Endothelial cell of umbilical vein (primary cell): ENCODE measurements around the gene PLXNA1. TPM values are rescaled to one million over a fixed set of nuclear protein-coding genes. Genes with fewer than 3 reads are reported as not detected.

ENCODE experiments used
- BruUV-seq: library from RNA; stranded (reverse); fragments of 400-500 nt; replicated peaks from 2 replicates; lab custom pipeline; 2021; lab: Mats Ljungman, UMichigan
- CTCF ChIA-PET: fragments of 300-600, 350-600 bp; sonication (Branson Sonifier 250); formaldehyde crosslinking; loops from one replicate; lab custom pipeline; 2021; ENCODE audit warnings: antibody characterized with exemption, inconsistent platforms; lab: Charles Lee
- POLR2A ChIA-PET: fragments of 300-600, 350-600 bp; sonication (Branson Sonifier 250); formaldehyde crosslinking; loops from one replicate; lab custom pipeline; 2021; ENCODE audit warnings: antibody characterized with exemption, inconsistent platforms; lab: Charles Lee
- DNase-seq: peaks from one replicate; pipeline ENCODE4 v3.0.0-alpha.2; 2011; ENCODE audit warnings: low read depth, low spot score
- FAIRE-seq: peaks from 2 replicates; lab custom pipeline; 2011; peaks lifted over from hg19 to GRCh38; lab: Jason Lieb, UNC
- H2AFZ ChIP-seq: 2 replicates; pipeline ENCODE4 v1.6.0; 2012; ENCODE audit warnings: low read depth, low read length, control low read depth, inconsistent platforms
- H3K27ac ChIP-seq: 2 replicates; pipeline ENCODE4 v1.5.1; 2011; ENCODE audit warnings: low read depth, mild to moderate bottlenecking, control low read depth, low read length, moderate library complexity; ENCODE audit not compliant: insufficient read depth
- H3K27me3 ChIP-seq, 2 experiments: 2 replicates each; pipeline versions ENCODE4 v1.6.0 to v1.6.1; 2011; ENCODE audit warnings: low read length in 2 of 2, mixed read lengths in 1 of 2; ENCODE audit not compliant: control insufficient read depth in 2 of 2, insufficient read depth in 2 of 2
- H3K36me3 ChIP-seq, 2 experiments: 2 replicates in 1 of 2; 3 replicates in 1 of 2; pipeline ENCODE4 v1.5.1; 2011; ENCODE audit warnings: low read length in 2 of 2, mild to moderate bottlenecking in 1 of 2, moderate library complexity in 1 of 2; ENCODE audit not compliant: control insufficient read depth in 2 of 2, insufficient read depth in 2 of 2; ENCODE audit errors: extremely low read depth in 1 of 2
- H3K4me1 ChIP-seq: 3 replicates; pipeline ENCODE4 v1.5.1; 2011; ENCODE audit warnings: mild to moderate bottlenecking, low read length; ENCODE audit not compliant: control insufficient read depth, insufficient read depth; ENCODE audit errors: extremely low read depth
- H3K4me2 ChIP-seq: 2 replicates; pipeline ENCODE4 v1.6.1; 2011; ENCODE audit warnings: low read length, control low read depth, mixed read lengths; ENCODE audit not compliant: insufficient read depth
- H3K4me3 ChIP-seq, 3 experiments: fragments of 200-600 bp in 1 of 3; sonication (generic), shearing (Covaris generic) in 1 of 3; replicated peaks in 1 of 3; 2 replicates each; pipeline ENCODE4 v1.5.1; 2011 to 2016; ENCODE audit warnings: control low read depth in 3 of 3, low read length in 3 of 3, mild to moderate bottlenecking in 2 of 3, inconsistent platforms in 1 of 3, low read depth in 1 of 3, moderate library complexity in 1 of 3; ENCODE audit not compliant: insufficient read depth in 1 of 3
- H3K79me2 ChIP-seq: 2 replicates; pipeline ENCODE4 v1.6.0; 2012; ENCODE audit warnings: low read length, inconsistent platforms; ENCODE audit not compliant: control insufficient read depth, insufficient read depth
- H3K9ac ChIP-seq: replicated peaks from 2 replicates; pipeline ENCODE3; 2011; ENCODE audit warnings: low read length, control low read depth; ENCODE audit not compliant: insufficient read depth; ENCODE audit errors: extremely low read depth
- H3K9me1 ChIP-seq: replicated peaks from 3 replicates; pipeline ENCODE4 v1.6.0; 2011; ENCODE audit warnings: mild to moderate bottlenecking, low read length; ENCODE audit not compliant: control insufficient read depth, insufficient read depth; ENCODE audit errors: extremely low read depth
- H3K9me3 ChIP-seq: replicated peaks from 2 replicates; pipeline ENCODE4 v1.5.1; 2012; ENCODE audit warnings: low read length, inconsistent platforms; ENCODE audit not compliant: control insufficient read depth, insufficient read depth
- H4K20me1 ChIP-seq: replicated peaks from 2 replicates; pipeline ENCODE3; 2011; ENCODE audit warnings: mild to moderate bottlenecking, low read length; ENCODE audit not compliant: control insufficient read depth, insufficient read depth; ENCODE audit errors: extremely low read depth
- CTCF ChIP-seq, 2 donors: IDR thresholded peaks; 1 replicate in 1 of 2; 2 replicates in 1 of 2; pipeline ENCODE4 v1.5.1; 2011; ENCODE audit warnings: low read length in 2 of 2, mild to moderate bottlenecking in 2 of 2, moderate library complexity in 2 of 2, control low read depth in 1 of 2, inconsistent platforms in 1 of 2, low read depth in 1 of 2; ENCODE audit not compliant: insufficient read depth in 1 of 2; ENCODE audit errors: extremely low read depth in 1 of 2
- EZH2 ChIP-seq: IDR thresholded peaks from 2 replicates; pipeline ENCODE4 v1.6.1; 2012; ENCODE audit warnings: borderline replicate concordance, low read depth, mild to moderate bottlenecking, moderate library complexity, low read length, inconsistent platforms; ENCODE audit not compliant: severe bottlenecking
- FOS ChIP-seq: IDR thresholded peaks from 2 replicates; pipeline ENCODE4 v1.6.1; 2011; ENCODE audit warnings: mild to moderate bottlenecking, low read length, moderate library complexity, borderline replicate concordance; ENCODE audit not compliant: insufficient read depth
- GATA2 ChIP-seq: IDR thresholded peaks from 2 replicates; pipeline ENCODE4 v1.7.0; 2011; ENCODE audit warnings: low read depth, mild to moderate bottlenecking, moderate library complexity, mixed read lengths, low read length; ENCODE audit not compliant: insufficient read length, insufficient read depth
- JUN ChIP-seq: IDR thresholded peaks from 2 replicates; pipeline ENCODE4 v1.6.1; 2011; ENCODE audit warnings: borderline replicate concordance, low read depth; ENCODE audit not compliant: insufficient read length, insufficient read depth
- MAX ChIP-seq: IDR thresholded peaks from 2 replicates; pipeline ENCODE4 v1.6.1; 2011; ENCODE audit not compliant: insufficient read depth, insufficient read length
- MYC ChIP-seq: IDR thresholded peaks from one replicate; pipeline ENCODE4 v1.6.1; 2011; ENCODE audit warnings: mild to moderate bottlenecking, low read depth, low read length
- POLR2A ChIP-seq: IDR thresholded peaks from 2 replicates; pipeline ENCODE4 v1.6.1; 2012; ENCODE audit warnings: low read depth, mild to moderate bottlenecking, control low read depth, low read length
- POLR2AphosphoS5 ChIP-seq: IDR thresholded peaks from 2 replicates; pipeline ENCODE4 v1.6.1; 2012; ENCODE audit warnings: low read depth, mild to moderate bottlenecking, control low read depth, low read length, moderate library complexity; ENCODE audit not compliant: insufficient read depth
- dilution Hi-C: fragments of 300-500 bp; cut with MboI; formaldehyde crosslinking; loops from one replicate; pipeline ENCODE4 v1.15.0; 2019; ENCODE audit warnings: low sequenced_read_pairs; ENCODE audit not compliant: extremely low pct_ligation_motif_present
- intact Hi-C: fragments of 100-400 bp; cut with micrococcal nuclease; formaldehyde crosslinking; loops from one replicate; pipeline ENCODE4 v1.10.0; 2022
- polyA plus RNA-seq, 4 experiments: library from polyadenylated mRNA; depleted of rRNA in 3 of 4; stranded (reverse) in 3 of 4; unstranded in 1 of 4; fragments of >200 nt; gene quantifications; 2 replicates each; pipeline versions ENCODE4 v1.2.1 to v1.2.3, GENCODE V29; 2011 to 2012; ENCODE audit warnings: missing spikeins in 1 of 4
- total RNA-seq: library from RNA; stranded (reverse); gene quantifications from 2 replicates; pipeline ENCODE4 v1.2.3, GENCODE V29; 2021

PLXNA1 gene
- total and polyA plus RNA-seq, 2 donors (not counting 3 experiments of a cell fraction or from before 2014, with no cell fraction given): 14.1 to 18.4 TPM

- Histone ChIP-seq H3K9me3 (no peaks in the 10 kb centered on the region), H3K27ac (no peak overlapping the region), H3K27me3 (peaks cover 11 to 20% of the 10 kb centered on the region in 2 experiments), H3K79me2 (no peaks in the 10 kb centered on the region), H3K4me3 (no peak overlapping the region), H3K36me3 (no peaks in the 10 kb centered on the region), H3K9me1 (no peaks in the 10 kb centered on the region), H4K20me1 (no peaks in the 10 kb centered on the region), H3K9ac (no peak overlapping the region), H2AFZ (no peak overlapping the region), H3K4me1 (no peaks in the 10 kb centered on the region), H3K4me2 (no peak overlapping the region)
- BruUV-seq: no TSS peak
- FAIRE-seq (no peak), DNase-seq (no peak)
- intact Hi-C loops: no loop called here
- POLR2A ChIA-PET: no interaction called here
- CTCF ChIA-PET: interaction anchor here (1.3 to 5.4 kb wide), 2 partner anchors 8 to 22 kb away, joined by 3 to 35 read pairs; partner anchors contain the start of gene PLXNA1
- TF ChIP-seq MAX: no peak
- TF ChIP-seq JUN: no peak
- no peak for TF ChIP-seq POLR2AphosphoS5
- no peak for TF ChIP-seq GATA2
- no peak for TF ChIP-seq FOS
- no peak for TF ChIP-seq MYC
- TF ChIP-seq POLR2A: no peak
- TF ChIP-seq EZH2: no peak
- TF ChIP-seq CTCF (IDR thresholded peaks at IDR 0.05; ENCODE audit: extremely low read depth in 1 of 2, insufficient read depth in 1 of 2, low read depth in 1 of 2, low read length in 2 of 2): no peak
- dilution Hi-C loops: no loop called here
These were observed 9.1 kb upstream of the PLXNA1 start for GRCh38 chr3:126973814-126974213.
